Prostate gland (tissue), 2 donors: Measurements from ENCODE around the gene WASF3. TPM values are rescaled to one million over a fixed set of nuclear protein-coding genes. Genes with fewer than 3 reads are reported as not detected.

Source experiments
- DNase-seq: peaks from one replicate; pipeline ENCODE4 v3.0.0-alpha.2; 2019; ENCODE audit warnings: low spot score
- H3K27ac ChIP-seq, 2 donors: fragments of 200-600 bp; sonication (generic); 2 replicates each; pipeline ENCODE4 v1.5.1; 2017 to 2019
- H3K27me3 ChIP-seq: fragments of 200-600 bp; sonication (generic); replicated peaks from 2 replicates; pipeline ENCODE4 v1.5.1; 2019; ENCODE audit not compliant: insufficient read depth
- H3K36me3 ChIP-seq, 2 donors: fragments of 200-600 bp; sonication (generic); 1 replicate in 1 of 2; 2 replicates in 1 of 2; pipeline versions ENCODE4 v1.5.1 to v1.8.1; 2017 to 2019
- H3K4me1 ChIP-seq: fragments of 200-600 bp; sonication (generic); replicated peaks from 2 replicates; pipeline ENCODE4 v1.5.1; 2019
- H3K4me3 ChIP-seq, 2 donors: fragments of 200-600 bp; sonication (generic); 2 replicates each; pipeline ENCODE4 v1.5.1; 2017 to 2019
- H3K9me3 ChIP-seq: fragments of 200-600 bp; sonication (generic); 2 replicates; pipeline ENCODE4 v1.5.1; 2017
- POLR2A ChIP-seq: fragments of 450-650 bp; IDR thresholded peaks from one replicate; pipeline ENCODE4 v1.6.1; 2016; ENCODE audit warnings: antibody characterized with exemption, mild to moderate bottlenecking
- POLR2AphosphoS5 ChIP-seq: sonication (generic); formaldehyde crosslinking; IDR thresholded peaks from one replicate; pipeline ENCODE4 v1.6.1; 2017; ENCODE audit warnings: antibody characterized with exemption
- WGBS: methylation state at CpG from one replicate; pipeline ENCODE4 v1.1.5; 2018; 5-methylcytosine and 5-hydroxymethylcytosine counted together
- intact Hi-C: fragments of 100-400 bp; cut with DNase I; formaldehyde crosslinking; loops from one replicate; pipeline ENCODE4 v1.14.2; 2022
- total RNA-seq, 2 donors: library from RNA; depleted of rRNA; stranded (reverse); fragments of >200 nt; gene quantifications; one replicate each; pipeline ENCODE4 v1.1.0, GENCODE V29; 2016
- TF ChIP-seq, protein P1 (sequence below), 4 experiments: fragments of 200-600 bp in 2 of 4; fragments of 450-650 bp in 2 of 4; sonication (generic) in 2 of 4; IDR thresholded peaks; 1 replicate in 3 of 4; 2 replicates in 1 of 4; pipeline ENCODE4 v1.5.1; 2016 to 2019; ENCODE audit warnings: antibody characterized with exemption in 4 of 4, mild to moderate bottlenecking in 2 of 4, moderate library complexity in 2 of 4

Gene WASF3
- total RNA-seq, 2 donors from 2014 or later = 10.3 to 23.0 TPM

GRCh38 chr13:26558074-26558805, 757 bp downstream of the WASF3 start:
- H3K27me3 ChIP-seq = no peaks in the 10 kb centered on the region
- no peak for TF ChIP-seq POLR2A
- TF ChIP-seq POLR2AphosphoS5 = no peak
- TF ChIP-seq, protein P1, sequence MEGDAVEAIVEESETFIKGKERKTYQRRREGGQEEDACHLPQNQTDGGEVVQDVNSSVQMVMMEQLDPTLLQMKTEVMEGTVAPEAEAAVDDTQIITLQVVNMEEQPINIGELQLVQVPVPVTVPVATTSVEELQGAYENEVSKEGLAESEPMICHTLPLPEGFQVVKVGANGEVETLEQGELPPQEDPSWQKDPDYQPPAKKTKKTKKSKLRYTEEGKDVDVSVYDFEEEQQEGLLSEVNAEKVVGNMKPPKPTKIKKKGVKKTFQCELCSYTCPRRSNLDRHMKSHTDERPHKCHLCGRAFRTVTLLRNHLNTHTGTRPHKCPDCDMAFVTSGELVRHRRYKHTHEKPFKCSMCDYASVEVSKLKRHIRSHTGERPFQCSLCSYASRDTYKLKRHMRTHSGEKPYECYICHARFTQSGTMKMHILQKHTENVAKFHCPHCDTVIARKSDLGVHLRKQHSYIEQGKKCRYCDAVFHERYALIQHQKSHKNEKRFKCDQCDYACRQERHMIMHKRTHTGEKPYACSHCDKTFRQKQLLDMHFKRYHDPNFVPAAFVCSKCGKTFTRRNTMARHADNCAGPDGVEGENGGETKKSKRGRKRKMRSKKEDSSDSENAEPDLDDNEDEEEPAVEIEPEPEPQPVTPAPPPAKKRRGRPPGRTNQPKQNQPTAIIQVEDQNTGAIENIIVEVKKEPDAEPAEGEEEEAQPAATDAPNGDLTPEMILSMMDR (IDR thresholded peaks at IDR 0.05) = no peak
- no peaks in the 10 kb centered on the region for H3K9me3 ChIP-seq
- no peaks in the 10 kb centered on the region for H3K4me1 ChIP-seq
- no peaks in the 10 kb centered on the region for H3K36me3 ChIP-seq
- peak overlapping the region; percentile 74 to 78 for H3K4me3 ChIP-seq
- intact Hi-C loops = loop anchor here (10.0 kb wide), 1 partner anchor 137 kb away; no protein-coding TSS in a partner anchor
- no peak for DNase-seq
- H3K27ac ChIP-seq = peak overlapping the region; percentile 50 to 53
- 4% methylated on average over 53 of the region's 73 CpGs for WGBS

- no peaks in the 10 kb centered on the region for H3K9me3 ChIP-seq
- no peak for TF ChIP-seq POLR2AphosphoS5
- no peak for TF ChIP-seq POLR2A
- TF ChIP-seq, protein P1 (IDR thresholded peaks at IDR 0.05) = no peak
- H3K27me3 ChIP-seq = no peaks in the 10 kb centered on the region
- no peaks in the 10 kb centered on the region for H3K36me3 ChIP-seq
- DNase-seq = no peak
- peak overlapping the region in 1 of 2 donors; percentile 74 for H3K4me3 ChIP-seq
- H3K4me1 ChIP-seq = no peaks in the 10 kb centered on the region
- H3K27ac ChIP-seq = no peak overlapping the region
- WGBS = 23% methylated on average over 1 of the region's 1 CpG
- intact Hi-C loops = loop anchor here (10.0 kb wide), 1 partner anchor 136 kb away; no protein-coding TSS in a partner anchor
Observed at GRCh38 chr13:26558987-26559386, 1.5 kb downstream of the WASF3 start.

DNA sequence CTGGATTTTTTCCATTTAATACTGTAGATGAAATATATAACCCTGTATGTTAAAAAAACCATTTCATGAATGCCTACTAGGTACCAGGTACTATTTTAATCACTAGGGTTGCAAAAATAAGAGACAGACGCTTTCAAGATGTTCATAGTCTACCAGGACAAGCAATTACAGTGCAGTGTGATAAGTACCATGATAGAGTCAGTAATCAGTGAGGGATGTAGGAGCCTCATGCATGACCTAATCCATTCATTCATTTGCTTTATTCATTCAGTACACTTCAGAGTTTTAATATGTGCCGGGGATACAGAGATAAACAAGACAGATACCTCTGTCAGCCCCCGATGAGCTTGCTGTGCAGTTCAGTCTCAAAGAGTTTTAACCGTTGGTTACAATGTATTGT, 3.0 kb downstream of the WASF3 start:
- Histone ChIP-seq H3K4me3 (no peak overlapping the region), H3K36me3 (no peaks in the 10 kb centered on the region), H3K27me3 (no peaks in the 10 kb centered on the region), H3K4me1 (no peaks in the 10 kb centered on the region), H3K27ac (no peak overlapping the region), H3K9me3 (no peaks in the 10 kb centered on the region)
- intact Hi-C loops = no loop called here
- DNase-seq = no peak
- WGBS = 81% methylated on average over 4 of the region's 4 CpGs
- TF ChIP-seq, protein P1 (IDR thresholded peaks at IDR 0.05) = no peak
- no peak for TF ChIP-seq POLR2AphosphoS5
- TF ChIP-seq POLR2A = no peak

GRCh38 chr13:26561067-26561466, 3.6 kb downstream of the WASF3 start:
- H3K27ac ChIP-seq = no peak overlapping the region
- intact Hi-C loops = no loop called here
- WGBS = 66% methylated on average over 3 of the region's 3 CpGs
- no peaks in the 10 kb centered on the region for H3K4me1 ChIP-seq
- H3K36me3 ChIP-seq = no peaks in the 10 kb centered on the region
- H3K4me3 ChIP-seq = no peak overlapping the region
- no peak for DNase-seq
- H3K9me3 ChIP-seq = no peaks in the 10 kb centered on the region
- TF ChIP-seq, protein P1 (IDR thresholded peaks at IDR 0.05) = no peak
- TF ChIP-seq POLR2AphosphoS5 = no peak
- TF ChIP-seq POLR2A = no peak
- no peaks in the 10 kb centered on the region for H3K27me3 ChIP-seq
